ENCODE data around the gene MLLT6.
A peak's percentile ranks its signal among the peaks of the same experiment; 100 is the strongest.

MLLT6 gene

DNA sequence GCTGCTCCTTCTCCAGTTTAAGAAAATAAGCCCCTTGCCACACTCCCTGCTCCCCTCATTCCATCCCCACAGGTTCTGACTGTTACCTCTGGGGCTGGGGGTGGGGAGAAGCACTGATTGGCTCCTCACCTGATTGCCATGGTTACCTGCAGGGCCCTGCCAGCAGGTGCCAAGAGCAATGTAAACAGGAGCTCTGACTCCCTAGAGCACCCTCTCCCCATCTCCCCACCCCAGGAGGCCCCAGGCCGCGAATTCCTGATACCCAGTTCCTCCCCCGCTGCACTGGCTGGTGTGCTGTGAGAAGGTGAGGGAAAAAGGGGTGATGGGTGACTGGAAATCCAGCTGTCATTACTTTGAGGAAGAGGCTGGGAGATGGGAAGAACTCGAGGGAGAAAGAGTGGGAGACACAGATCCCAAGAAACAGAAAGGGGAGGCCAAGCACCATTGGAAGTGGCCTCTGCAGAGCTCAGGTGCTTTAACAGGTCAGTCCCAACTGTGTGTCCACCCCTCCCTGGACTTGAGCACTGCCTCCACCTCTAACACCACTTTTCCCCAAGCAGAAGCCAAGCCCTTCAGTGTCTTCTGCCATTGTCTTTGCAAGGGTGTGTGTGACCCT, 38.6 kb downstream of the MLLT6 start:
- no peak for DNase-seq

DNA sequence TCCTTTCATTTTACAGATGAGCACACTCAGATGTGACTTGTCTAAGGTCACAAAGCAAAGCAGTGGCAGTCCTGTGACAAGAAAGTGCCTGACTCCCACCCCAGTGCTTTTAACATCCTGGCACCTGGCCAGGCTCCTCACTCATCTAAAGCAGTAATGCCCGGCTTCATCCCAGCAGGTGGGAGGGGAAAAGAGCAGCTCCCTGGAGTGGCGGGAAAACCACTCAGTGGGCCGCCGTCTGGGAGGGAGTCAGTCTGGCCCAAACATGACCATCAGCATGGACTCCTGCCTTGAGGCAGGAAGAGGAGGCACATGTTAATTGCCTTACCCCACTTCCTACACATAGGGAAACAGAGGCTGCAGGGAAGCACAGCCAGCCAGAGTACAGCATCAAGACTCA, 40.5 kb downstream of the MLLT6 start:
- no peak for DNase-seq

DNA sequence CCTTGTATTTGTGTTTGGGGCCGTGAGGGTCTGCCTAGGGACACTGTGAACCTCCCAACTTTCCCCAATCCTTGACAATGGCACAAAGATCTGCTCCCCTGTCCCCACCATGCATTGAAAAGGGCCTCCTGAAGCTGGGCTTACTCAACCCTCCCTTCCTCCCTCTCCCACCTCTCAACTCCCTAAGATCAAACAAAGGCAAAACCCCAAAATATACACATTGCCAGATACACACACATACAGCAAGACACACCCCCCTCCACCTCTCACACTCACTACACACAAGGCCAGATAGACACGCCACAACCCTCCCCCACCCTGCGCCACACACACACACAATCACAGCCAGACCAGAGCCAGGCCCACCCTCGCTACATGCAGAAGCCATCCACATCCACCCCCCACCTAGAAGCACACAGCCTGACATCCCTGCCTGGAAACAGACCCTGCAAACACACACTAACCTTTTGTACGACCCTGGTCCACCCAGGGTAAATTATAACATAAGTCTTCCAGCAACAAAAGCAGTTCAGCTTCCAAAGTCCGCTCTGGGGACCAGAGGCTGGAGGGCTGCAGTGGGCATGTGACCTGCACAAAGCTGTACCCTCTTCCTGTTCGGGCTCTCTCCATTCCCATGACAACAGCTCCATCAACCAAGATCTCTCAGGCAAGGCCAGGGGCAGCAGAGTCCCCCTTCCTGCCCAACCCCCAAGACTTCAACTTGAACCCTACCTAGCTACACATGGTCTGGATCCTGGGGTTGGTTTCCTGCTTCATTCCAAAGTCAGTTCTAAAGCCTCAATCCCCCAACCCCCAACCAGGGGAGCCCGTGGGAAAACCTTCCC, 41.2 kb downstream of the MLLT6 start:
- DNase-seq: no peak

DNA sequence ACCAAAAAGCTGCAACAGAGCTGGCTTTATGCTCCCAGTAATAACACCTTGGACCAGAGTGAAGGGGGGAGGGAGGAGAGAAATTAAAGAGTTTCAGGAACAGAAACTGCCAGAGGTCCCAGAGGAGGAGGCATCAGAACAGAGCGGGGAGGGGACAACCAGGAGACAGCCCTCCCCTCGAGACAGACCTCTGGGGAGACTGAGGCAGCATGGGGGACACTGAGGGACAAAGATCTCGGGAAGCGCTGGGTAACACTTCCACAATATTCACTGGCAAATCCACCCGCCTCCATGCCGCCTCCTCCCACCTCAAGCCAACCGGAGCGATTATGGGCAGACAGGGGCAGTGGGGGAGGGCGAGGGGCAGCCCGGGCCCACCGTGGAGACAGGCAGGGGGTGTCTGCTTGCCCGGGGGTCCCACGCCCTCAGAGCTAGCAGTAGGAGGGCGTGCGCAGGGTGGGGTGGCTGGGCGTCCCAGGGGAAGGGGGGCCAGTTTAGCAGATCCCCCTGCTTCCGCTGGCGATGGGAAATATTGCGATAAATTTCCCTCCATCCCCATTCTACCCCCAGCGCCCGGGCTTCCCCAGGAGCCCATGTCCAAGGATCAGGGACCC, 41.9 kb downstream of the MLLT6 start:
- no peak for DNase-seq

DNA sequence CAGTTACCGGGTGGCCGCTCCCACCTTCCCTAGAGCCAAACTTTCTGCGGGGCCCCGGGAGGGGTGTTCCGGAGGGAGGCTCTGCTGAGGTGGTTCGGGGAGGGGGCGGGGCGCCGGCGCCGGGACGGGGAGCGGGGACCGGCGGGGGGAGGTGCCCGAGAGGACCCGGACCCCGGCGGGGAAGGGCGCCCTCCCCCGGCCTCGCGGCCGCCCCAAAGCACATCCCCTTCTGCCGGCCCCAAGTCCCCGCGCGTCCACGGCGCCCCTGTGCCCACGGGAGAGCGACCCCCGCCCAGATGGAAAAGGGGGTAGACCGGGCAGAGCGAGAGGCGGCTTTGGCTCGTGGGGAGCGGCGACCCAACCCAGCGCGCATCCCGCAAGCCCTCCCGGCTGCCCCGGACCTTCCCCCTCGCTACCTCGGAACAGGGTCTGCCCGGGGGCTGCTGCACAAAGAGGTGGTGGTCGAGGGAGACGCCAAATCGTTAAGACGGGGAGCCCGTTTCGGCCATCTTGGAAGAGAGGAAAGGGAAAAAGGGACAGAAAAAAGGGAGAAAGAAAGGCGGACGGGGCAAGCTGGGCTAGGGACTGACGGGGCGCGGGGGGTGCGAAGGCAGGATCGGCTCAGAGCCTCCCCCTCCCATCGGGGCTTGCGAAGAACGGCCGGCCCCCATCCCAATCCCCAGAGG, 42.5 kb downstream of the MLLT6 start:
- DNase-seq: no peak

DNA sequence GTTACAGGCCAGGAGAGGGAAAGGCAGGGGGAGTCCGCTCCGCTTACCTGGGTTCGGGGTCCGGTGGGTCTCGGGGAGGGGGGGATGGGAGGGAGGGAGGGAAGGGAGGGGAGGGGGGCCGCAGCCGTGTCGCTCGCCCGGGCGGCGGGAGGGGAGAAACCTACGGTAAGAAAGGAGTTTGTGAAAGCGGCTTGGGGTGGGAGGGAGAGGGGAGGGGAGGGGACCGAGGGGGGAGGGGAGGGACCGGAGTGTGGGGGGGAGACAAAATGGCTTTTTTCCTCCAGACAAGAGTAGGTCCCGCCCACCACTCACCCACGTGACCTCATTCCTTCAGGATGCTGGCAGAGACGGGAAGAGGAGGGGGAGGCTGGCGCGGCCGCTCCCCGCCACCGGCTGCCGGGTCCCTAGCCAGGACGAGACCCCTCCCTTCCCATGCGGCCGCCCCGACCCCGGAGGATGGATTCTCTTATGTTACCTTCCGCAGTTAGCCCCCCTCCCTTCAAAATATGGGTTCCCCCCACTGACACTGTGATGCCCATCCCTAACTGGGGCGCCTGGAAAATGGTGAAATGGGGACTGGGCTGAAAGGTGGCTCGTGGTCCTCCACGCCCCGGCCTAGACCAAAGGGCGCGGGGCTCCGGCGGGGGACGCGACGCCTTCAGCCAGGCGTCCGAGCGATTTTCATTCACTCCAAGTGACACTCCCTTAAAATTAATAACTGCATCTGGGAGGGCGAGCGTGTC, 43.2 kb downstream of the MLLT6 start, which contains the start of gene PCGF2:
TSS of gene PCGF2 (minus strand) at position 188 of the 743 bp plus-strand sequence. CDS start 7,934 bp downstream, outside the sequence.
- DNase-seq: no peak

DNA sequence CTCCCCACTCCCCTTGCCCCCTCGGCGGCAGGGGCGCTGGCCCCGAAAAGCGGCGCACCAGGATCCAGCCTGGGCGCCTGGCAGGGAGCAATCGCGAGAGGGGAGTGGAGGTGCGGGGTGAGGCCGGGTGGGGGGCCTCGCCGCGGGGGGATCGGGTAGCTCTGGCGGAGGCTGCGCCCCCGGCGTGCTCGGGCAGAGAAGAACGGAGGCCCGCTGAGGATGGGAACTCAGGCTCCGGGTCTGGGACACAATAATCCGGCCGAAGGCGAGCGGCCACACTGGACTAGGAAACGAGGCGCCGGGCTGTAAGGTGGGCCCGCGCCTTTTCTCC, 43.8 kb downstream of the MLLT6 start:
- DNase-seq: no peak

DNA sequence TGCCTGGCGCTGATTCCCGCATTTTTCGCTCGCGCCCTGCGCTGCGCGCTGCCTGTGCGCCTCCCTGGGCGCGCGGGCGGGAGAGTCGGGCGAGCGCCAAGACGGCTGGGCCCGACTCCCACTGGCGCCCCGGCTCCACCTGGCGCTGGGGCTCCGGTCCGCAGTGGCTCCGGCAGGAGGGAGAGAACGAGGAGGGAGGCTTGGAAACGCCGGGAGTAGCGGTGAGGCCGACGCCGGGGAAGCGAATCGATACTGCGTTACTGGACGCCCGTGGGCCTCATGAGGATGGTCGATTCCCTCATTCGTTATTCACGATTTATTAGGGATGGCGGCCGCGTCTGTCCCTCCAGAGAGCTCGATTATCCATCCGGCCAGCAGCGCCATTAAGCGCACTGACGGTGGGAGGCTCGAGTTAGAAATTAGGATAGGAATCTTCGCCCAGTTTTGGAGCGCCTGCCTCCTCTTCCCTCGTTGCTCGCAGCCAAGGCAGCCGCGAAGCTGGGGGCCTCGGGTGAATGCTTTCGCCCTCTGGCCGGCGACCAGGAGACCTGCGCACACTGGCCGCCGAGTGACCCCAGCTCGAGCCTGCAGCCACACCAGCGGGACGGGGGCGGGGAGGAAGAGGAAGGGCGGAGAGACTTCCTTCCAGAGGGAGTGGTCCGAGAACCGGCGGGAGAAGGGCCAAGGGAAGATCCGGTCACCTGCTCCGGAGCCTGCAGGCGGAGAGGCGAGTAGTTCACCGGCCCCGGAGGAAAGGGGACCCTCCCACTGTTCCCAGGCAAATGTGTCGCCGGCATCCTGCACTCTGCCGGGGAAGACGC, 44.4 kb downstream of the MLLT6 start:
- DNase-seq: peak; percentile 83

- DNase-seq: no peak
These were observed 44.9 kb downstream of the MLLT6 start for GRCh38 chr17:38750044-38750311.

DNA sequence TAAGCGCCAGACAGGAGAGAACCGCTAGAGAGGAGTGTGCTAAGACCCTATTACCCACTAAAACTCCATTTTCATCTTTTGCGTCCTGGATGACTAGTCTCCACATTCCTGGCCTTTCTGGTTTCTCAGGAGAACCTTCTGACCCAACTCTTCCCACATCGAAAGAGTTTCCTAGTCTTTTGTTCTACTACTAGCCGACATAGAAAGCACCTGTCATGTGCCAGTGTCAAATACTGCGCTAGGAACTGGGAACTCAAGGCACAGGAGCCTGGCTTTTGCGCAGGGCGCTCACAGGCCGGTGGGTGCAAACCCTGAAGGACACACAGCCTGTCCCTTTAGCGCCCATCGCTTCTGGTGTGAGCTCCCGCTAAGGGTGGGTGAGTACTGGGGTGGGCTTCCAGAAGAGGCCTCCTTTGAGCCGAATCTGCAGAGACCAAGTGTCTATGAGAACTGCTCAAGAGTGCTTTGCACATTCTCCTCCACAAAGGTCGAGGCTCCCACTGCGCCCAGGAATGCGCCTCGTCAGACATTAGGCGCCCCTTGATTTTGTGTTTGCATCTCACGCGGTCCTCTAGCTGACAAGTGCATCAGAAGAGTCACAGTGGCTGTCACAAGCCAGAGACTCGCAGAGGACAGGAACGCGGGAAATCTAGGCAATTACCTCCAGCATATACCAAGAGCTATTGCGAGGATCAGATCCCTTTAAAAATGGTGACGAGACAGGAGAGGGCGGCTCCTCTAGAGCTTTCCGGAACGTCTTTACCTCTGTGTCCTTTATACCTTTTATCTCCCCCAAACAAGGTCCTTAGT, 45.4 kb downstream of the MLLT6 start:
- peak in 1 of 2 donors; percentile 25 for DNase-seq

DNA sequence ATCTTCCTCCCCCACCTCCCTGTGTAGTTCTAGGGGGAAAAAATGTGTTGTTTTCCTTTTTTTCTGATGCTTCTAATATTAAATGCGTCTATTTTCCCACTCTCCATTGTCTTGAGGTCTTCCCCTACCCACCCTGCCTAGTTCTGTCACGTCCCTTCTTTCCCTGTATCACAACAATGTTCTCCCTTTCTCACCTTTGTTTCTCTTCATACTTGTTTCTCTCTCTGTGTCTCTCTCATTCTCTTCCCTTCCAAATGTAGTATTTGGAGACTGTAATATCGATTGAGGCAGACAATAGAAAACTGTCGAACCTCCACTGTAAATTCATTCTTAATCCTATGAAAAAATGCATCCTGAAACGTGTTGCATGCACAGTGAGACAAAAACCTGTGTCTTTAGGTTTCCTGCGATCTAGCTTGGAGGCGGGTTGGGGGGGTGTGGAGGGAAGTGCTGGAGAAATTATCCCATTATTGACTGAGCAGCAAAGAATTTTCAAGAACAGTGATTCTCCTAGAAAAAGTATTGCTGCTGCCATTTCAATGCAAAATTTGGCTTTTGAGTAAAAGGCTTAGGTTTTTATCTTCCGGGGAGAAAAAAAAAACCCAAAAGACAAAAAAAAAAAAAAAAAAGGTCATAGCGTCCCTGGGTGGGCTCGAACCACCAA, 46.2 kb downstream of the MLLT6 start:
- peak in 1 of 2 donors; percentile 25 for DNase-seq

DNA sequence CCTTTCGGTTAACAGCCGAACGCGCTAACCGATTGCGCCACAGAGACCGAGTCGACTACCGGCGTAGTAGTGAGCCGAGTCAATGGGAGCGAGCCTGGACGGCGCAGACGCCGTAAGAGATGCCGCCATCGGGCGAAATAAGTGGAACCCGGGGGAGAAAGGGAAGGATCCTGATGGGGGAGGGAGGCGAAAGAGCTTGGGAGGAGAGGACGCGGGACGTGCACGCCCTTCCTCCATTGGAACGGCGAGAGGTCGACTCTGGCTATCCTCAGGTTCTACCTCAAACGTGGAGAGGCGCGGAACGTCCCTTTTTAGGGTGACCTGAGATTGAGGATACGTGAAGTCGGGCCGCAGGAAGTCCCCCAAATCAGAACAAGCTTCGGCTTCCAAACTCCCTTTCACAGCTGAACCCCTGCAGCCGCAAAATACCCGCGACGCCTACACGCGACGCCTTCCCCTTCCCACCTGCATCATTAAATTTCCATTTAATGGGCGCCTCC, 46.8 kb downstream of the MLLT6 start:
- DNase-seq: peak; percentile 89 to 90

GRCh38 chr17:38752308-38753070, 47.4 kb downstream of the MLLT6 start, which contains the start of gene PSMB3:
Gene PSMB3, plus strand, starts transcription at chr17:38752741. Its CDS starts 86 bp downstream, at chr17:38752827.
- DNase-seq: peak; percentile 100

GRCh38 chr17:38753071-38753506, 48.0 kb downstream of the MLLT6 start:
- no peak for DNase-seq

DNA sequence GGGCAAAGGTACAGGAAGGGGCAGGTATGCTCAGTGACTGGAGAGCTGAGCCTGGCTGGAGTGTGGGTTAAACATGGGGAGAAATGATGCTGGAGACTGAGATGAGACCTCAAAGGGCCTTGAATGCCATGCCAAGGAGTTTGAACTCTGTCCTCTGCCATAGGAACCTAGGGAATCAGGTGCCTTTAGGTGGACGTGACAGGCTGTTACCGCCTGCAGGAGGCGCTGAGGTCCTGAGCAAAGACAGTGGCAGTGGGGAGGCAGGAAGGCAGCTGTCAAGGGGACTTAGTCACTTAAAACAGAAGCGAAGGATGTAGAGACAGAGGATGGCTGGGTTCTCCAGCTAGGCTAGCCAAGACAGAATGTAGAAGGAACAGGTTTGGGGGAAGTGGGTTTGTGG, 56.5 kb downstream of the MLLT6 start:
- peak in 1 of 2 donors; percentile 14 for DNase-seq

DNA sequence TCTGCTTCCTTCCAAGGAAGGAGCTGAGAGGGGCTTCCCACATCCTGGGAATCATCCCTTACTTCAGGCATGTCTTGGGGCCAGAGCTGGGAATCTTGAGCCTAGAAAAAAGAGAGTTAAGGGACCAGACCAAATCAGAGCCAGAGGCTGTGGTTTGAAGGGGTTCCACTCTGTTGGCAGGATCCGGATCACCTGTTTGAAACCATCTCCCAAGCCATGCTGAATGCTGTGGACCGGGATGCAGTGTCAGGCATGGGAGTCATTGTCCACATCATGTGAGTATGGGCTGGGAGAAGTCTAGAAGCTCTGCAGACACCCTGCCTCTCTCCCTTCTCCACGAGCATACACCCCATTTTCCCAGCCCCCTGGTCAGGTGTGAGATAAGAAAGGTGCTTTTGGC, 57.2 kb downstream of the MLLT6 start:
- DNase-seq: no peak

GRCh38 chr17:38766341-38766740, 61.3 kb downstream of the MLLT6 start:
- no peak for DNase-seq

GRCh38 chr17:38768417-38768816, 63.3 kb downstream of the MLLT6 start:
- DNase-seq: no peak

DNA sequence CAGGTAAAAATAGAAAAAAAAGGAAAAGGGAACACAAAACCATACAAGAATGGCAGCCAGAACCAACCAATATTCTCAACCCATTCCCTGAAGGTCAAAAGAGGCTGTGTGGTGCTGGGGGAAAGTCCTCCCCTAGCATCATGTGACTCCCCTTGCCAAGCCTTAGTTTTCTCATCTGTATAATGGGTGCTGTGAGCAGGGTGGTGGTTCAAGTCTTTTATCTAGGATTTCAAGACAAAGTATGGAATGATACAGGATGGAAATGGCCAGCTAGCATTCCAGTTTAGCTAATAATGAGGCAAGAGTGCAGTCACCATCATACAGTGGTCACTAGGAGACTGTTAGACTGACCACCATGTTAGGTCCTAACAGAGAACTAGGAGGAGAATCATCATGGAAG, 68.2 kb downstream of the MLLT6 start:
- no peak for DNase-seq

Measured in inflammatory macrophage (primary cell).